Fibroblast of skin of left quadriceps (primary cell): ENCODE results near the gene DOCK4.
"Not testable (repeated sequence)": the region's sequence is repeated elsewhere in the genome, so short reads cannot be mapped to it uniquely, and the experiment has no call there.

ENCODE experiments used
- DNase-seq, 2 experiments: peaks; one replicate each; pipeline ENCODE4 v3.0.0-alpha.2; 2013; ENCODE audit warnings: low read depth in 2 of 2

The DOCK4 gene

GRCh38 chr7:111908673-111909072 lies 297.5 kb downstream of the DOCK4 start:
- not testable (repeated sequence) for DNase-seq

GRCh38 chr7:111903797-111904196 lies 302.4 kb downstream of the DOCK4 start:
- no peak for DNase-seq

GRCh38 chr7:111903016-111903415 lies 303.2 kb downstream of the DOCK4 start:
- no peak for DNase-seq

GRCh38 chr7:111900283-111900682 lies 305.9 kb downstream of the DOCK4 start:
- no peak for DNase-seq

GRCh38 chr7:111895049-111895448 lies 311.1 kb downstream of the DOCK4 start:
- no peak for DNase-seq

GRCh38 chr7:111894518-111894917 lies 311.7 kb downstream of the DOCK4 start:
- DNase-seq = no peak

GRCh38 chr7:111893190-111893589 lies 313.0 kb downstream of the DOCK4 start:
- DNase-seq = no peak

- DNase-seq = no peak
Measured at GRCh38 chr7:111892588-111892987, 313.6 kb downstream of the DOCK4 start.

GRCh38 chr7:111887734-111888133 lies 318.5 kb downstream of the DOCK4 start:
- DNase-seq = no peak

GRCh38 chr7:111886233-111886632 lies 320.0 kb downstream of the DOCK4 start:
- no peak for DNase-seq

- DNase-seq = no peak
Measured at GRCh38 chr7:111883241-111883640, 323.0 kb downstream of the DOCK4 start.

- DNase-seq = no peak
Measured at GRCh38 chr7:111878785-111879184, 327.4 kb downstream of the DOCK4 start.

GRCh38 chr7:111877931-111878330 lies 328.3 kb downstream of the DOCK4 start:
- no peak for DNase-seq

- DNase-seq = peak; percentile 59
Measured at GRCh38 chr7:111873963-111874690, 332.1 kb downstream of the DOCK4 start.

- DNase-seq = no peak
Measured at GRCh38 chr7:111873326-111873646, 332.9 kb downstream of the DOCK4 start.

GRCh38 chr7:111872450-111873325 lies 333.5 kb downstream of the DOCK4 start:
- DNase-seq = no peak

GRCh38 chr7:111871283-111871682 lies 334.9 kb downstream of the DOCK4 start:
- no peak for DNase-seq

- DNase-seq = no peak
Measured at GRCh38 chr7:111869280-111869679, 336.9 kb downstream of the DOCK4 start.

GRCh38 chr7:111867348-111867931 lies 338.8 kb downstream of the DOCK4 start:
- no peak for DNase-seq

- DNase-seq = no peak
Measured at GRCh38 chr7:111866787-111867186, 339.4 kb downstream of the DOCK4 start.

GRCh38 chr7:111865430-111865829 lies 340.8 kb downstream of the DOCK4 start:
- no peak for DNase-seq

- DNase-seq = no peak
Measured at GRCh38 chr7:111864291-111864976, 341.8 kb downstream of the DOCK4 start.
